Spleen (tissue), 11 donors: Measurements from ENCODE around the gene QSER1. TPM values are rescaled to one million over a fixed set of nuclear protein-coding genes. Genes with fewer than 3 reads are reported as not detected.

Experiments used
- DNase-seq: peaks from one replicate; pipeline ENCODE4 v3.0.0-alpha.2; 2020
- H3K27ac ChIP-seq, 8 donors: fragments of 200-600 bp; sonication (generic) in 7 of 8; 1 replicate in 4 of 8; 2 replicates in 4 of 8; pipeline versions ENCODE4 v1.5.0 to v1.8.0; 2016 to 2021; ENCODE audit warnings: inconsistent platforms in 4 of 8, mild to moderate bottlenecking in 4 of 8, moderate library complexity in 1 of 8
- H3K27me3 ChIP-seq, 7 donors: fragments of 200-600 bp; sonication (generic) in 6 of 7; replicated peaks in 1 of 7; 1 replicate in 4 of 7; 2 replicates in 3 of 7; pipeline versions ENCODE4 v1.5.0 to v1.8.0; 2016 to 2021; ENCODE audit warnings: inconsistent platforms in 3 of 7, mild to moderate bottlenecking in 1 of 7
- H3K36me3 ChIP-seq, 6 donors: fragments of 200-600 bp; sonication (generic) in 5 of 6; 1 replicate in 4 of 6; 2 replicates in 2 of 6; pipeline versions ENCODE4 v1.5.0 to v1.8.0; 2016 to 2021; ENCODE audit warnings: inconsistent platforms in 2 of 6
- H3K4me1 ChIP-seq, 6 donors: fragments of 200-600 bp; sonication (generic) in 5 of 6; 1 replicate in 3 of 6; 2 replicates in 3 of 6; pipeline versions ENCODE4 v1.5.0 to v1.8.0; 2016 to 2021; ENCODE audit warnings: inconsistent platforms in 3 of 6
- H3K4me3 ChIP-seq, 8 donors: fragments of 200-600 bp; sonication (generic) in 7 of 8; 1 replicate in 4 of 8; 2 replicates in 4 of 8; pipeline versions ENCODE4 v1.5.0 to v1.8.0; 2016 to 2021; ENCODE audit warnings: inconsistent platforms in 4 of 8, mild to moderate bottlenecking in 4 of 8, moderate library complexity in 2 of 8
- H3K9me3 ChIP-seq, 8 donors: fragments of 200-600 bp; sonication (generic) in 7 of 8; 1 replicate in 4 of 8; 2 replicates in 4 of 8; pipeline versions ENCODE4 v1.5.0 to v1.8.0; 2016 to 2021; ENCODE audit warnings: inconsistent platforms in 4 of 8
- CTCF ChIP-seq, 11 experiments: fragments of 200-600 bp in 7 of 11; fragments of 450-650 bp in 4 of 11; sonication (generic) in 4 of 11; IDR thresholded peaks in 8 of 11; conservative IDR thresholded peaks in 3 of 11; 1 replicate in 7 of 11; 2 replicates in 4 of 11; pipeline versions ENCODE4 v1.4.0 to v1.8.0; 2016 to 2021; ENCODE audit warnings: antibody characterized with exemption in 11 of 11, inconsistent platforms in 4 of 11, mild to moderate bottlenecking in 1 of 11
- POLR2A ChIP-seq, 3 donors: fragments of 450-650 bp; IDR thresholded peaks; one replicate each; pipeline ENCODE4 v1.5.1; 2017; ENCODE audit warnings: antibody characterized with exemption in 3 of 3, mild to moderate bottlenecking in 1 of 3
- POLR2AphosphoS5 ChIP-seq, 3 donors: sonication (generic); formaldehyde crosslinking; IDR thresholded peaks; one replicate each; pipeline ENCODE4 v1.5.1; 2017; ENCODE audit warnings: antibody characterized with exemption in 3 of 3
- WGBS, 5 donors: extraction: QIAGEN DNeasy Blood & Tissue Kit in 3 of 5; methylation state at CpG; one replicate each; pipeline versions ENCODE4 v1.1.5 to v1.1.7; 2013 to 2018; 5-methylcytosine and 5-hydroxymethylcytosine counted together
- intact Hi-C: fragments of 100-400 bp; cut with DNase I; formaldehyde crosslinking; loops from one replicate; pipeline ENCODE4 v1.15.0; 2023; ENCODE audit warnings: low total_unique reads
- polyA plus RNA-seq, 3 donors: library from polyadenylated mRNA; stranded (reverse); fragments of 200-250 nt; gene quantifications; one replicate each; pipeline ENCODE4 v1.2.1, GENCODE V29; 2013
- total RNA-seq, 7 donors: library from RNA; depleted of rRNA in 3 of 7; stranded (reverse); fragments of >200 nt in 3 of 7; fragmentation: NEBNext Ultra II Directional in 4 of 7; extraction: Animal tissue kit (Norgen Biotek cat#: 25700) in 4 of 7; gene quantifications; one replicate each; pipeline versions ENCODE4 v1.1.0 to v1.2.1, GENCODE V29; 2016 to 2021
- donor health status: healthy with polysubstance abuse.
- donor health status: DM: no; HTN: no; CAD: no; lungs with moderate emphysema.
- donor health status: DM: no; HTN: no; CAD: no.
- donor health status: Bipolar disorder and iron deficiency.
- donor health status: healthy.
- donor health status: DM: no; HTN: no; CAD: no.
- donor health status: DM: yes; HTN: yes; CAD: no.

QSER1 gene
- total and polyA plus RNA-seq, 10 donors = 2.4 to 34.9 (median 24.6) TPM

DNA sequence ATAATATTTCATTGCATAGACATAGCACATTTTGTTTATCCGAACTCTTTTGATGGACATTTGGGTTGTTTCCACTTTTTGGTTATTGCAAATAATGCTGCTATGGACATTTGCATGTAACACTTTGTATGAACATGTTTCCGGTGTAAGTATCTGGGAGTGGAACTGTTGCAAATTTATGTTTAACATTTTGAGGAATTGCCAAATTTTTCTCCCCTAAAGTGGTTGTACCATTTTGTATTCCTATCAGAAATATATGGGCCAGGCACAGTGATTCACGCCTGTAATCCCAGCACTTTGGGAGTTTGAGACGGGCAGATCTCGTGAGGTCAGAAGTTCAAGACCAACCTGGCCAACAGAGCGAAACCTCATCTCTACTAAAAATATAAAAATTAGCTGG is 16.0 kb downstream of the QSER1 start:
- Histone ChIP-seq H3K27ac (no peak overlapping the region), H3K4me1 (peaks cover 0 to 19% (median 7%) of the 10 kb centered on the region in 6 donors), H3K9me3 (no peaks in the 10 kb centered on the region), H3K36me3 (no peaks in the 10 kb centered on the region), H3K27me3 (no peaks in the 10 kb centered on the region), H3K4me3 (no peak overlapping the region)
- DNase-seq = no peak
- intact Hi-C loops = loop anchor here (10.0 kb wide), 1 partner anchor 116 kb away; no protein-coding TSS in a partner anchor
- TF ChIP-seq CTCF (IDR thresholded peaks at IDR 0.05 in 8 of 11, conservative IDR thresholded peaks at IDR 0.05 in 3 of 11) = no peak
- TF ChIP-seq POLR2AphosphoS5 (IDR thresholded peaks at IDR 0.05) = no peak
- TF ChIP-seq POLR2A (IDR thresholded peaks at IDR 0.05) = no peak
- WGBS, 5 donors = 96 to 98% (median 97%) methylated on average over 6 of the region's 6 CpGs

GRCh38 chr11:32911413-32911812 is 18.8 kb downstream of the QSER1 start:
- no peak for DNase-seq
- WGBS, 5 donors = 67 to 91% (median 82%) methylated on average over 3 of the region's 3 CpGs
- peaks cover 0 to 5% (median 0%) of the 10 kb centered on the region in 6 donors for H3K4me1 ChIP-seq
- no peaks in the 10 kb centered on the region for H3K9me3 ChIP-seq
- intact Hi-C loops = no loop called here
- no peaks in the 10 kb centered on the region for H3K36me3 ChIP-seq
- H3K27me3 ChIP-seq = no peaks in the 10 kb centered on the region
- H3K4me3 ChIP-seq = no peak overlapping the region
- TF ChIP-seq POLR2A (IDR thresholded peaks at IDR 0.05) = no peak
- TF ChIP-seq CTCF (IDR thresholded peaks at IDR 0.05 in 8 of 11, conservative IDR thresholded peaks at IDR 0.05 in 3 of 11) = no peak
- no peak for TF ChIP-seq POLR2AphosphoS5 (IDR thresholded peaks at IDR 0.05)
- no peak overlapping the region for H3K27ac ChIP-seq

- TF ChIP-seq POLR2AphosphoS5 (IDR thresholded peaks at IDR 0.05) (no peak), POLR2A (IDR thresholded peaks at IDR 0.05) (no peak), CTCF (IDR thresholded peaks at IDR 0.05 in 8 of 11, conservative IDR thresholded peaks at IDR 0.05 in 3 of 11) (no peak)
- Histone ChIP-seq H3K27me3 (no peaks in the 10 kb centered on the region), H3K27ac (no peak overlapping the region), H3K4me3 (no peak overlapping the region), H3K4me1 (peaks cover 0 to 5% (median 0%) of the 10 kb centered on the region in 6 donors), H3K36me3 (no peaks in the 10 kb centered on the region), H3K9me3 (no peaks in the 10 kb centered on the region)
- 94 to 98% (median 97%) methylated on average over 7 of the region's 7 CpGs for WGBS, 5 donors
- DNase-seq = no peak
- intact Hi-C loops = no loop called here
Measured at GRCh38 chr11:32913445-32913844, 20.8 kb downstream of the QSER1 start.

GRCh38 chr11:32916361-32916760 is 23.8 kb downstream of the QSER1 start:
- Histone ChIP-seq H3K9me3 (no peaks in the 10 kb centered on the region), H3K27me3 (no peaks in the 10 kb centered on the region), H3K36me3 (no peaks in the 10 kb centered on the region), H3K27ac (no peak overlapping the region), H3K4me3 (no peak overlapping the region), H3K4me1 (peaks cover 0 to 17% (median 0%) of the 10 kb centered on the region in 6 donors)
- WGBS, 5 donors = 91 to 100% (median 98%) methylated on average over 1 of the region's 1 CpG
- TF ChIP-seq CTCF (IDR thresholded peaks at IDR 0.05 in 8 of 11, conservative IDR thresholded peaks at IDR 0.05 in 3 of 11) (no peak), POLR2A (IDR thresholded peaks at IDR 0.05) (no peak), POLR2AphosphoS5 (IDR thresholded peaks at IDR 0.05) (no peak)
- DNase-seq = no peak
- intact Hi-C loops = no loop called here
